Measurements from ENCODE around the gene GTF3C5. TPM values are rescaled to one million over a fixed set of nuclear protein-coding genes. Genes with fewer than 3 reads are reported as not detected.

The GTF3C5 gene
- total RNA-seq, 2 donors from 2014 or later, result 89.7 to 94.6 TPM

GRCh38 chr9:133044125-133044524, 13.3 kb downstream of the GTF3C5 start:
- Histone ChIP-seq H3K27ac (ENCODE audit: low read depth, low read length) (no peak overlapping the region), H3K27me3 (ENCODE audit: control insufficient read depth, insufficient read depth, low read length, poor library complexity, severe bottlenecking) (no peaks in the 10 kb centered on the region), H3K9me3 (ENCODE audit: control insufficient read depth, low read length) (no peaks in the 10 kb centered on the region), H3K4me1 (ENCODE audit: control insufficient read depth, insufficient read depth, low read length) (no peaks in the 10 kb centered on the region), H3K36me3 (ENCODE audit: control insufficient read depth, insufficient read depth, low read length) (peaks cover 86% of the 10 kb centered on the region), H3K9ac (ENCODE audit: extremely low read depth, low read length, poor library complexity, severe bottlenecking) (no peak overlapping the region), H3K4me3 (ENCODE audit: low read length) (no peak overlapping the region)
- no peak for DNase-seq
- Mint-ChIP-seq H3K9me3 (peaks cover 4% of the 10 kb centered on the region), H3K27me3 (ENCODE audit: insufficient read depth) (no peaks in the 10 kb centered on the region), H3K27ac (no peak overlapping the region), H3K4me3 (no peak overlapping the region), H3K36me3 (ENCODE audit: low read depth) (peaks cover 67% of the 10 kb centered on the region), H3K4me1 (no peaks in the 10 kb centered on the region)
- 95 to 99% methylated on average over 6 of the region's 6 CpGs for WGBS, 2 experiments (ENCODE audit: insufficient coverage in 1 of 2, insufficient read length in 1 of 2)
- TF ChIP-seq, protein P1, sequence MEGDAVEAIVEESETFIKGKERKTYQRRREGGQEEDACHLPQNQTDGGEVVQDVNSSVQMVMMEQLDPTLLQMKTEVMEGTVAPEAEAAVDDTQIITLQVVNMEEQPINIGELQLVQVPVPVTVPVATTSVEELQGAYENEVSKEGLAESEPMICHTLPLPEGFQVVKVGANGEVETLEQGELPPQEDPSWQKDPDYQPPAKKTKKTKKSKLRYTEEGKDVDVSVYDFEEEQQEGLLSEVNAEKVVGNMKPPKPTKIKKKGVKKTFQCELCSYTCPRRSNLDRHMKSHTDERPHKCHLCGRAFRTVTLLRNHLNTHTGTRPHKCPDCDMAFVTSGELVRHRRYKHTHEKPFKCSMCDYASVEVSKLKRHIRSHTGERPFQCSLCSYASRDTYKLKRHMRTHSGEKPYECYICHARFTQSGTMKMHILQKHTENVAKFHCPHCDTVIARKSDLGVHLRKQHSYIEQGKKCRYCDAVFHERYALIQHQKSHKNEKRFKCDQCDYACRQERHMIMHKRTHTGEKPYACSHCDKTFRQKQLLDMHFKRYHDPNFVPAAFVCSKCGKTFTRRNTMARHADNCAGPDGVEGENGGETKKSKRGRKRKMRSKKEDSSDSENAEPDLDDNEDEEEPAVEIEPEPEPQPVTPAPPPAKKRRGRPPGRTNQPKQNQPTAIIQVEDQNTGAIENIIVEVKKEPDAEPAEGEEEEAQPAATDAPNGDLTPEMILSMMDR (conservative IDR thresholded peaks at IDR 0.05), result no peak

DNA sequence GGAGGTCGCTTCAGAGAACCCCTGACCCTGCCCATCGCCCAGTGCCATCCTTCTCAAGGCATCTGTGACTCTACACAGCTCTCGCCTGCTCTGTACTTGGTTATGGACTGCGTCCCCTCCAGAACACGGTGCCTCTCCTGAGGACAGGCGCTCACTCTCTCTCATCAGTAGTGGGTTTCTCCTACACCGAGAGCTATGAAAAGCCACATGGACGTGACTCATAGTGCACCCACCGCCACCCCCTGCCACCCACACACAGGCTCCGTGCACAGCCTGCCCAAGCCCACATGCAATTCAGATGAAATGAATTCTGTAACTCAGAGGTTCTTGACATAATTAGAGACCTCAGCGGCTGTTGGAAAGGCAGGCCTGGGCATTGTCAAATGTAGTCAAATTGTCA, 13.9 kb downstream of the GTF3C5 start:
- H3K4me1 Mint-ChIP-seq, result no peaks in the 10 kb centered on the region
- H3K4me3 ChIP-seq (ENCODE audit: low read length), result no peak overlapping the region
- H3K36me3 ChIP-seq (ENCODE audit: control insufficient read depth, insufficient read depth, low read length), result peaks cover 88% of the 10 kb centered on the region
- H3K4me3 Mint-ChIP-seq, result no peak overlapping the region
- H3K27me3 Mint-ChIP-seq (ENCODE audit: insufficient read depth), result no peaks in the 10 kb centered on the region
- DNase-seq, result no peak
- no peaks in the 10 kb centered on the region for H3K4me1 ChIP-seq (ENCODE audit: control insufficient read depth, insufficient read depth, low read length)
- no peaks in the 10 kb centered on the region for H3K9me3 ChIP-seq (ENCODE audit: control insufficient read depth, low read length)
- WGBS, 2 experiments (ENCODE audit: insufficient coverage in 1 of 2, insufficient read length in 1 of 2), result 94 to 96% methylated on average over 10 to 11 of the region's 11 CpGs
- peaks cover 4% of the 10 kb centered on the region for H3K9me3 Mint-ChIP-seq
- peaks cover 72% of the 10 kb centered on the region for H3K36me3 Mint-ChIP-seq (ENCODE audit: low read depth)
- no peak overlapping the region for H3K27ac Mint-ChIP-seq
- H3K27ac ChIP-seq (ENCODE audit: low read depth, low read length), result no peak overlapping the region
- no peak overlapping the region for H3K9ac ChIP-seq (ENCODE audit: extremely low read depth, low read length, poor library complexity, severe bottlenecking)
- TF ChIP-seq, protein P1 (conservative IDR thresholded peaks at IDR 0.05), result no peak
- H3K27me3 ChIP-seq (ENCODE audit: control insufficient read depth, insufficient read depth, low read length, poor library complexity, severe bottlenecking), result no peaks in the 10 kb centered on the region

GRCh38 chr9:133045132-133045531, 14.3 kb downstream of the GTF3C5 start:
- Mint-ChIP-seq H3K27me3 (ENCODE audit: insufficient read depth) (no peaks in the 10 kb centered on the region), H3K4me3 (no peak overlapping the region), H3K36me3 (ENCODE audit: low read depth) (peaks cover 76% of the 10 kb centered on the region), H3K27ac (no peak overlapping the region), H3K4me1 (no peaks in the 10 kb centered on the region), H3K9me3 (peaks cover 4% of the 10 kb centered on the region)
- WGBS, 2 experiments (ENCODE audit: insufficient coverage in 1 of 2, insufficient read length in 1 of 2), result 96 to 97% methylated on average over 10 to 15 of the region's 15 CpGs
- no peaks in the 10 kb centered on the region for H3K4me1 ChIP-seq (ENCODE audit: control insufficient read depth, insufficient read depth, low read length)
- H3K4me3 ChIP-seq (ENCODE audit: low read length), result no peak overlapping the region
- TF ChIP-seq, protein P1 (conservative IDR thresholded peaks at IDR 0.05), result no peak
- H3K27me3 ChIP-seq (ENCODE audit: control insufficient read depth, insufficient read depth, low read length, poor library complexity, severe bottlenecking), result no peaks in the 10 kb centered on the region
- H3K27ac ChIP-seq (ENCODE audit: low read depth, low read length), result no peak overlapping the region
- H3K9ac ChIP-seq (ENCODE audit: extremely low read depth, low read length, poor library complexity, severe bottlenecking), result no peak overlapping the region
- H3K9me3 ChIP-seq (ENCODE audit: control insufficient read depth, low read length), result no peaks in the 10 kb centered on the region
- DNase-seq, result no peak
- H3K36me3 ChIP-seq (ENCODE audit: control insufficient read depth, insufficient read depth, low read length), result peaks cover 88% of the 10 kb centered on the region

All from endodermal cell (in vitro differentiated cells).